ENCODE results near the gene LMCD1. TPM values are rescaled to one million over a fixed set of nuclear protein-coding genes. Genes with fewer than 3 reads are reported as not detected.

Gene LMCD1
- total and polyA plus RNA-seq, 7 donors: 6.5 to 49.3 (median 16.2) TPM

DNA sequence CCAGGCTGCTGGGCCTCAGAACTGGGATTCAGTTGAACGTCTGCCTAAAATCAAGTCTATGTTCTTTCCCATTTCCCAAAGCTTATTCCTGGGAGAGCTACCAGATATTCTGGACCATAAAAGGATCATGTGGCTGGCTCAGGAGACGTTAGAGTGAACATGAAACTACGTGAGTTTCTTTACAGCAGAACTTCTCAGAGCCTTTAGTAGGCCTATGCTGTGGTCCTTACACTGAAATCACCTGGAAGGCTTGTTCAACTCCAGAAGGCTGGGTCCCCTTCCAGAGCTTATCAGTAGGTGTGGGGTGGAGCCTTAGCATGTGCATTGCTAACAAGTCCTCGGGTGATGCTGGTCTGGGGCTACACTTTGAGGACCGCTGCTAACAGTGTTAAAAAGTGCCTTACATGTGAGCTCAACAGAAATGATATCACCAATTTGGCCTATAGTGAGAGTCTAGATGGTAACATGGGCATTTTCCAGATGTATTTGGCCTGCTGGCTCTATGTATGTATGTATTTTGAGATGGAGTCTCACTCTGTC lies 50.7 kb downstream of the LMCD1 start:
- Histone ChIP-seq H3K27me3 (no peaks in the 10 kb centered on the region), H3K27ac (no peak overlapping the region), H3K9me3 (no peaks in the 10 kb centered on the region), H3K4me1 (no peaks in the 10 kb centered on the region), H3K4me3 (no peak overlapping the region), H3K36me3 (no peaks in the 10 kb centered on the region)
- TF ChIP-seq EP300 (IDR thresholded peaks at IDR 0.05): no peak
- TF ChIP-seq POLR2AphosphoS5 (IDR thresholded peaks at IDR 0.05): no peak
- TF ChIP-seq POLR2A (IDR thresholded peaks at IDR 0.05): no peak
- intact Hi-C loops (cut with DNase I): no loop called here
- DNase-seq: no peak
- 93% methylated on average over 5 of the region's 5 CpGs for WGBS, 2 donors

DNA sequence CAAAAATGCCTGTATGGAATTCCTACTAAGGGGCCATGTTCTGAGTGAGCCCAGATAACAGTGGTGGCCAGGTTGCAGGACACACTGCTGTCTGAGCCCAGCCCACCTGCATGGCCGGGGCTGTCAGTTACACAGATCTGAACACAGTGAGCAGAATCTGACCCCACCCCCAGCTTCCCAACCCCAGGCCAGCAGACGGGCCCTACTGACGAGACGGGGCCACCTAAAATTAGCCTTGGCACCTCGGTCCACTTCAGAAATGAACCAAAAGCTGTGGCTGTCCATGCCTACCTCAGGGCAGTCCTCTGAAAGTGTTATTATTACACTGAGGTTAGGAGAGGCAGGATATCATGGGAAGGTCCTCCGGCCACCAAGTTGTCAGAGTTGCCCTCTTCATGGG lies 51.8 kb downstream of the LMCD1 start:
- Histone ChIP-seq H3K4me1 (no peaks in the 10 kb centered on the region), H3K27me3 (no peaks in the 10 kb centered on the region), H3K9me3 (no peaks in the 10 kb centered on the region), H3K4me3 (no peak overlapping the region), H3K27ac (no peak overlapping the region), H3K36me3 (no peaks in the 10 kb centered on the region)
- DNase-seq: no peak
- WGBS, 2 donors: 95% methylated on average over 6 of the region's 6 CpGs
- TF ChIP-seq, protein P1, sequence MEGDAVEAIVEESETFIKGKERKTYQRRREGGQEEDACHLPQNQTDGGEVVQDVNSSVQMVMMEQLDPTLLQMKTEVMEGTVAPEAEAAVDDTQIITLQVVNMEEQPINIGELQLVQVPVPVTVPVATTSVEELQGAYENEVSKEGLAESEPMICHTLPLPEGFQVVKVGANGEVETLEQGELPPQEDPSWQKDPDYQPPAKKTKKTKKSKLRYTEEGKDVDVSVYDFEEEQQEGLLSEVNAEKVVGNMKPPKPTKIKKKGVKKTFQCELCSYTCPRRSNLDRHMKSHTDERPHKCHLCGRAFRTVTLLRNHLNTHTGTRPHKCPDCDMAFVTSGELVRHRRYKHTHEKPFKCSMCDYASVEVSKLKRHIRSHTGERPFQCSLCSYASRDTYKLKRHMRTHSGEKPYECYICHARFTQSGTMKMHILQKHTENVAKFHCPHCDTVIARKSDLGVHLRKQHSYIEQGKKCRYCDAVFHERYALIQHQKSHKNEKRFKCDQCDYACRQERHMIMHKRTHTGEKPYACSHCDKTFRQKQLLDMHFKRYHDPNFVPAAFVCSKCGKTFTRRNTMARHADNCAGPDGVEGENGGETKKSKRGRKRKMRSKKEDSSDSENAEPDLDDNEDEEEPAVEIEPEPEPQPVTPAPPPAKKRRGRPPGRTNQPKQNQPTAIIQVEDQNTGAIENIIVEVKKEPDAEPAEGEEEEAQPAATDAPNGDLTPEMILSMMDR (IDR thresholded peaks at IDR 0.05): no peak
- TF ChIP-seq POLR2A (IDR thresholded peaks at IDR 0.05): no peak
- intact Hi-C loops (cut with DNase I): no loop called here

DNA sequence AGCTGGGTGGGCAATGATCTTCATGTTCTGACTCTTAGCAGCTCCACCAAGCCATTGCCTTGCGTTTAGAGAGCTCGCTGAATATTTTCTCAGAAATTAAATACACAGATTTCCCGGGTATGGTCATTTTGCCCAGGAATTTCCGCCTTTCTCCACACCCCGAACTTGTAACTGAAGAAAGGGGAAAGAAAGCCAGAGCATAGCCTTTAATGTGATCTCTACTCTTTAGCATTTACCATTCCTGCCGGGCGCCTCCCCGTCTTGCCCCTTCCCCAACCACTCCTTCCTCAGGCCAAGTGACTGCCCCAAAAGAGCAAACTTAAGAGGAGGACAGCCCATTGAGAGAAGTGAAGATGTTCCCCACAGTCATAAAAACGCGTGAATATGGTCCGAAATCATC lies 53.1 kb downstream of the LMCD1 start:
- Histone ChIP-seq H3K9me3 (no peaks in the 10 kb centered on the region), H3K4me1 (no peaks in the 10 kb centered on the region), H3K27ac (peak overlapping the region in 1 of 4 donors; percentile 26), H3K4me3 (no peak overlapping the region), H3K36me3 (no peaks in the 10 kb centered on the region), H3K27me3 (no peaks in the 10 kb centered on the region)
- intact Hi-C loops (cut with DNase I): no loop called here
- TF ChIP-seq POLR2A (IDR thresholded peaks at IDR 0.05) (no peak), EP300 (IDR thresholded peaks at IDR 0.05) (no peak), POLR2AphosphoS5 (IDR thresholded peaks at IDR 0.05) (no peak)
- TF ChIP-seq, protein P1 (IDR thresholded peaks at IDR 0.05): no peak
- no peak for DNase-seq
- 80 to 83% methylated on average over 11 of the region's 11 CpGs for WGBS, 2 donors

DNA sequence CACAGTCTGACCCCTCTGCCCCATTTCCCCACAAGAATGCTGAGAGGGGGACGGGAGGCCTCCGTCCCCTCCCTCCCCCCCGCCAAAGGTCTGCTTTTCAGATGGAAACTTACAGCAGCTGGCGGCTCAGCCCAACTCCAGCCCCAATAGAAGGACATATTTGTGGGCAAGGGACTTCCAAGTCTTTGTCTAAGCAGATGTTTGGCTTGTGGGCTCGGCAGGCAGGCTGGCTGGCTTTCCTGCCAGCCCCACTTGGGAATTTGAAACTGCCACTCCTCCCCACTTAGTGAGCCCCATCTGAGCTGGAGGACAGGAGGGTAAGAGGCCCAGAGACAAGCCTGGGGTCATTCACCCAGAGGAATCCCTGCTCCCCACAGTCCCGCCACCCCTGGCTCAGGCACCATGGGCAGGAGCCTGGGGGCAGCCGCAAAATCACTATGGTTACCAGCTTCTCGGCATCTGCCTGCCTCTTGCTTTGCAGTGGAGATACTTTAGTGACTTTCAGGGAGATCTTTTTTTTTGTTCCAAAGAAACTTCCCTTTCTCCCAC lies 53.6 kb downstream of the LMCD1 start:
- H3K9me3 ChIP-seq: no peaks in the 10 kb centered on the region
- 71 to 87% methylated on average over 8 of the region's 8 CpGs for WGBS, 2 donors
- H3K27ac ChIP-seq: peak overlapping the region in 3 of 4 donors; percentile 1 to 46 (median 26)
- H3K36me3 ChIP-seq: no peaks in the 10 kb centered on the region
- intact Hi-C loops (cut with DNase I): no loop called here
- H3K4me3 ChIP-seq: no peak overlapping the region
- no peaks in the 10 kb centered on the region for H3K4me1 ChIP-seq
- no peak for DNase-seq
- H3K27me3 ChIP-seq: no peaks in the 10 kb centered on the region
- no peak for TF ChIP-seq EP300 (IDR thresholded peaks at IDR 0.05)
- TF ChIP-seq, protein P1 (IDR thresholded peaks at IDR 0.05): no peak
- TF ChIP-seq POLR2A (IDR thresholded peaks at IDR 0.05): no peak
- TF ChIP-seq POLR2AphosphoS5 (IDR thresholded peaks at IDR 0.05): no peak

DNA sequence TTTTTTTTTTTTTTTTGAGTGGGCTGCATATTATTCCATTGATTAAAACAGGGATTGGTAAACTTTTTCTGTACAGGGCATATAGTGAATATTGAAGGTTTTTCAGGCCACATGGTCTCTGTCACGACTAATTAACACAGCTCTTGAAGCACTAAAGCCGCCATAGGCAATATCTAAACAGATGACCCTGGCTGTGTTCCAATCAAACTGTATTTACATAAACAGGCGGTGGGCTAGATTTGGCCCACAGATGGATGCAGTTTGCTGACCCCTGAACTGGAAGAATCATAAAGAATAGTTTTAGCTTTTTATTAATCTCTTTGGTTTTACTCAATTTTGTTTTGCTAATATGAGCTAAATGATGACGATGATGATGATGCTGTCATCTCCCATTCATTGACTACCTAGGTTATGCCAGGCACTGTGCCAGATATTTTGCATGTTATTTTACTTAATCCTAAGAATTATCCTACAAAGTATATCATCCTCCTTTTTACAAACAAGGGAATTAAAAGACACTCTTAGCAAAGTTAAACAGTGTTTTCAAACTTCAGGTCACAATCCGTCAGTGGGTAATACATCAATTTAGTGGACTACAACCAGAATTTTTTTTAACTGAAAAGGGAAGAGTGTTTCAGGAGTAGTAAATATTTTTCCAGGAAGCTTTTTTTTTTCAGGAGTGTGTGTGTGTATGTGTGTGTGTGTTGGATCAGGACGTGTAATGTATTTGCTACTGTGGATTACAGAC lies 54.3 kb downstream of the LMCD1 start:
- DNase-seq: no peak
- H3K9me3 ChIP-seq: no peaks in the 10 kb centered on the region
- TF ChIP-seq, protein P1 (IDR thresholded peaks at IDR 0.05): no peak
- TF ChIP-seq EP300 (IDR thresholded peaks at IDR 0.05): no peak
- no peak for TF ChIP-seq POLR2AphosphoS5 (IDR thresholded peaks at IDR 0.05)
- no peak for TF ChIP-seq POLR2A (IDR thresholded peaks at IDR 0.05)
- WGBS, 2 donors: 76 to 78% methylated on average over 6 of the region's 6 CpGs
- H3K4me1 ChIP-seq: no peaks in the 10 kb centered on the region
- no peaks in the 10 kb centered on the region for H3K36me3 ChIP-seq
- H3K27ac ChIP-seq: peak overlapping the region in 1 of 4 donors; percentile 46
- no peaks in the 10 kb centered on the region for H3K27me3 ChIP-seq
- intact Hi-C loops (cut with DNase I): no loop called here
- no peak overlapping the region for H3K4me3 ChIP-seq

Measured in sigmoid colon (tissue), 7 donors.